Measurements from ENCODE around the gene NOTCH1.

DNA sequence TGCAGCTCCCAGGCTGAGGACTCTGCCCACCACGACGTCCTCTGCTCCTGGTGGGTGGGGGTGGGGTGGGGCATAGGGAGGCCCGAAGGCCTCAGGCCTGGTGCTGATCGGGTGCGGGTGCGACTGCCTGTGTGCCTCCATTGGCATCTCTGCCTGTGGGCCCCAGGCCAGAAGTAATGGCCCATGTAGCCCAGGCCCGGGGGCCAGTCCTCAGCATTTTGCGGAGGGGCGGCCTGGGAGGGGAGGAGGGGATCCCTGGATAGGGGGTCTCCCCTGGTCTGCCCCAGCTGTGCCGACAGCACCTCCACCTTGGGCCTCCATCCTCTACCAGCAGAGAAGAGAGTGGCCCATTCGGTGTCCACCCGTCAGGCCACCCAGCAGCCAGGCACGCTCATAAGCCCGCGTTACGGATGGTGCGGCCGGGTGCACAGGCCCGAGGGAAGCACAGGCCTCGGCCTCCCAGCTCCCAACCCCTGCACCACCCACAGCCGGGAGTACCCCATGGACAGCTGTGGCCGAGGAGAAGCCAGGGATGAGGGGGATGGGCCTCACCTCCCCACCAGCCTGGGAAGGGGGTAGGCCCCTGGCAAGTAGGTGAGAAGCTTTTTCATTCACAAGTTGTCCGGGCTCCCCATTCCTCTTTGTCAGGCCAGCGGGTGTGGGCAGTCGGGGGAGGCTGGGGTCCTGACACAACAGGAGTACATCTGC lies 1.8 kb upstream of the NOTCH1 start:
- TF ChIP-seq, protein P1, sequence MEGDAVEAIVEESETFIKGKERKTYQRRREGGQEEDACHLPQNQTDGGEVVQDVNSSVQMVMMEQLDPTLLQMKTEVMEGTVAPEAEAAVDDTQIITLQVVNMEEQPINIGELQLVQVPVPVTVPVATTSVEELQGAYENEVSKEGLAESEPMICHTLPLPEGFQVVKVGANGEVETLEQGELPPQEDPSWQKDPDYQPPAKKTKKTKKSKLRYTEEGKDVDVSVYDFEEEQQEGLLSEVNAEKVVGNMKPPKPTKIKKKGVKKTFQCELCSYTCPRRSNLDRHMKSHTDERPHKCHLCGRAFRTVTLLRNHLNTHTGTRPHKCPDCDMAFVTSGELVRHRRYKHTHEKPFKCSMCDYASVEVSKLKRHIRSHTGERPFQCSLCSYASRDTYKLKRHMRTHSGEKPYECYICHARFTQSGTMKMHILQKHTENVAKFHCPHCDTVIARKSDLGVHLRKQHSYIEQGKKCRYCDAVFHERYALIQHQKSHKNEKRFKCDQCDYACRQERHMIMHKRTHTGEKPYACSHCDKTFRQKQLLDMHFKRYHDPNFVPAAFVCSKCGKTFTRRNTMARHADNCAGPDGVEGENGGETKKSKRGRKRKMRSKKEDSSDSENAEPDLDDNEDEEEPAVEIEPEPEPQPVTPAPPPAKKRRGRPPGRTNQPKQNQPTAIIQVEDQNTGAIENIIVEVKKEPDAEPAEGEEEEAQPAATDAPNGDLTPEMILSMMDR (IDR thresholded peaks at IDR 0.05), result no peak
- TF ChIP-seq EP300 (IDR thresholded peaks at IDR 0.05), result no peak
- peak in 1 of 2 donors; percentile 89 for TF ChIP-seq POLR2AphosphoS5 (IDR thresholded peaks at IDR 0.05)
